HL-60 (cell line): ENCODE measurements around the gene MCOLN1.
A peak's percentile ranks its signal among the peaks of the same experiment; 100 is the strongest.

ENCODE experiments used
- DNase-seq, 2 experiments: peaks; one replicate each; pipeline ENCODE4 v3.0.0-alpha.2; 2010 to 2020; ENCODE audit warnings: low read depth in 1 of 2, low spot score in 1 of 2
- H3K27ac ChIP-seq: fragments of 250-450 bp; sonication (Bioruptor Pico); replicated peaks from 2 replicates; pipeline ENCODE4 v1.5.1; 2020; ENCODE audit warnings: mild to moderate bottlenecking, moderate library complexity
- H3K27me3 ChIP-seq: fragments of 250-450 bp; sonication (Bioruptor Pico); 2 replicates; pipeline ENCODE4 v1.5.1; 2021; ENCODE audit warnings: mild to moderate bottlenecking, moderate library complexity; ENCODE audit not compliant: insufficient read depth, poor library complexity, severe bottlenecking
- H3K4me3 ChIP-seq: replicated peaks from 2 replicates; pipeline ENCODE4 v1.5.1; 2011; ENCODE audit warnings: mild to moderate bottlenecking, control low read depth, low read length; ENCODE audit not compliant: insufficient read depth
- GABPA ChIP-seq: IDR thresholded peaks from 2 replicates; pipeline ENCODE4 v1.6.1; 2012; ENCODE audit warnings: low read depth
- POLR2AphosphoS5 ChIP-seq: IDR thresholded peaks from 2 replicates; pipeline ENCODE4 v1.6.1; 2012; ENCODE audit warnings: low read depth
- SPI1 ChIP-seq: IDR thresholded peaks from 2 replicates; pipeline ENCODE4 v1.6.1; 2012; ENCODE audit warnings: low read depth, mild to moderate bottlenecking, borderline replicate concordance
- TF ChIP-seq, protein P1 (sequence below): IDR thresholded peaks from one replicate; pipeline ENCODE4 v1.5.1; 2011; ENCODE audit warnings: low read length, control low read depth, inconsistent platforms; ENCODE audit not compliant: insufficient read depth
- TF ChIP-seq, protein P2 (sequence below): IDR thresholded peaks from 2 replicates; pipeline ENCODE4 v1.6.1; 2012; ENCODE audit warnings: low read depth; ENCODE audit not compliant: insufficient replicate concordance

MCOLN1 gene

DNA sequence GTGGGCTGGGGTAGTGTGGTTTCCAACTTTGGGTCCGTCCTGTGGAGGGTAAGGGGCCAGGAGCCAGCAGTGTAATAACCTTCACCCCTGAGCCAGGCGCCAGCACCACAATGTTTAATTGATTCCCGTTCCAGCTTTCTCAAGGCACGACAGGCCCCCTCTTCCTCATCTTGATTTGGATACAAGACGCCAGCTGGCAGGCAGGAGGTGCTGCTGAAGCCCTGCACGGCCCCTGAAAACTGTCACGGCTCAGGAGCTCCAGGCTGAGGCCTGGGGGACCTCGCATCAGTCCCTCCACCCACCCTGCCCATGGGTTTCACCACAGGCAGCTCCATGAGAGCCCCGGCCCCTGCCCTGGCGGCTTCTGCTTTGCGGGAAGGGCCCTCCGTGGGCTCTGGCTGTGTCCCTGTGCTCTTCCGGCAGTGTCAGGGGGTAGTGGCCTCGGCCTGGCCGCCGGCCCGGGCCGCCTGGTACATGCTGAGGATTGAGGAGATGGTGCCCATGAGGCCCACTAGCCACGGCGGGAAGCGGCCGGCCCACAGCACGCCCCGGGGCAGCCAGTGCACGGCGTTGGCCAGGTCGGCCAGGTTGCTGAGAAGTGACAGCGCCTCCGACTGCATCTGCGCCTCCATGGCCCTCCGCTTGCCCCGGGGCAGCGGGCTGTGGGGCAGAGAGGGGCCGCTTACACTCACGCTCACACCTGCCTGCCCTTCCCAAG, 45.5 kb upstream of the MCOLN1 start:
- Histone ChIP-seq H3K27ac (no peak overlapping the region), H3K27me3 (no peaks in the 10 kb centered on the region), H3K4me3 (no peak overlapping the region)
- DNase-seq, result no peak
- TF ChIP-seq, protein P1, sequence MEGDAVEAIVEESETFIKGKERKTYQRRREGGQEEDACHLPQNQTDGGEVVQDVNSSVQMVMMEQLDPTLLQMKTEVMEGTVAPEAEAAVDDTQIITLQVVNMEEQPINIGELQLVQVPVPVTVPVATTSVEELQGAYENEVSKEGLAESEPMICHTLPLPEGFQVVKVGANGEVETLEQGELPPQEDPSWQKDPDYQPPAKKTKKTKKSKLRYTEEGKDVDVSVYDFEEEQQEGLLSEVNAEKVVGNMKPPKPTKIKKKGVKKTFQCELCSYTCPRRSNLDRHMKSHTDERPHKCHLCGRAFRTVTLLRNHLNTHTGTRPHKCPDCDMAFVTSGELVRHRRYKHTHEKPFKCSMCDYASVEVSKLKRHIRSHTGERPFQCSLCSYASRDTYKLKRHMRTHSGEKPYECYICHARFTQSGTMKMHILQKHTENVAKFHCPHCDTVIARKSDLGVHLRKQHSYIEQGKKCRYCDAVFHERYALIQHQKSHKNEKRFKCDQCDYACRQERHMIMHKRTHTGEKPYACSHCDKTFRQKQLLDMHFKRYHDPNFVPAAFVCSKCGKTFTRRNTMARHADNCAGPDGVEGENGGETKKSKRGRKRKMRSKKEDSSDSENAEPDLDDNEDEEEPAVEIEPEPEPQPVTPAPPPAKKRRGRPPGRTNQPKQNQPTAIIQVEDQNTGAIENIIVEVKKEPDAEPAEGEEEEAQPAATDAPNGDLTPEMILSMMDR, result no peak
- no peak for TF ChIP-seq SPI1
- TF ChIP-seq, protein P2, sequence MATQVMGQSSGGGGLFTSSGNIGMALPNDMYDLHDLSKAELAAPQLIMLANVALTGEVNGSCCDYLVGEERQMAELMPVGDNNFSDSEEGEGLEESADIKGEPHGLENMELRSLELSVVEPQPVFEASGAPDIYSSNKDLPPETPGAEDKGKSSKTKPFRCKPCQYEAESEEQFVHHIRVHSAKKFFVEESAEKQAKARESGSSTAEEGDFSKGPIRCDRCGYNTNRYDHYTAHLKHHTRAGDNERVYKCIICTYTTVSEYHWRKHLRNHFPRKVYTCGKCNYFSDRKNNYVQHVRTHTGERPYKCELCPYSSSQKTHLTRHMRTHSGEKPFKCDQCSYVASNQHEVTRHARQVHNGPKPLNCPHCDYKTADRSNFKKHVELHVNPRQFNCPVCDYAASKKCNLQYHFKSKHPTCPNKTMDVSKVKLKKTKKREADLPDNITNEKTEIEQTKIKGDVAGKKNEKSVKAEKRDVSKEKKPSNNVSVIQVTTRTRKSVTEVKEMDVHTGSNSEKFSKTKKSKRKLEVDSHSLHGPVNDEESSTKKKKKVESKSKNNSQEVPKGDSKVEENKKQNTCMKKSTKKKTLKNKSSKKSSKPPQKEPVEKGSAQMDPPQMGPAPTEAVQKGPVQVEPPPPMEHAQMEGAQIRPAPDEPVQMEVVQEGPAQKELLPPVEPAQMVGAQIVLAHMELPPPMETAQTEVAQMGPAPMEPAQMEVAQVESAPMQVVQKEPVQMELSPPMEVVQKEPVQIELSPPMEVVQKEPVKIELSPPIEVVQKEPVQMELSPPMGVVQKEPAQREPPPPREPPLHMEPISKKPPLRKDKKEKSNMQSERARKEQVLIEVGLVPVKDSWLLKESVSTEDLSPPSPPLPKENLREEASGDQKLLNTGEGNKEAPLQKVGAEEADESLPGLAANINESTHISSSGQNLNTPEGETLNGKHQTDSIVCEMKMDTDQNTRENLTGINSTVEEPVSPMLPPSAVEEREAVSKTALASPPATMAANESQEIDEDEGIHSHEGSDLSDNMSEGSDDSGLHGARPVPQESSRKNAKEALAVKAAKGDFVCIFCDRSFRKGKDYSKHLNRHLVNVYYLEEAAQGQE, result no peak
- no peak for TF ChIP-seq GABPA
- no peak; the same call in 1 of the 2 replicates for TF ChIP-seq POLR2AphosphoS5

DNA sequence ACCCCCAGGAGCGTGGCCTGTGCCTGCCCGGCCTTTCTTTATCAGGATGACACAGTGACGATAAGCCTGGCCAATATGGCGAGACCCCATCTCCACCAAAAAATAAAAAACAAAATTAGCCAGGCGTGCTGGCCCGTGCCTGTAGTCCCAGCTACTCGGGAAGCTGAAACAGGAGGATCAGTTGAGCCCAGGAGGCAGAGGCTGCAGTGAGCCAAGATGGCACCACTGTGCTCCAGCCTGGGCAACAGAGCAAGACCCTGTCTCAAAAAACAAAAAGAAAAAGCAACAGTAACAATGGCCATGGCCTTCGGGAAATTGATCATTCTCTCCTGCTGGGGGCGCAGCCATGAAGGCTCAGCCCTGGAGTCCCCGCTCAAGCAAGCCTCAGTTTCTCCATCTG, 44.7 kb upstream of the MCOLN1 start:
- Histone ChIP-seq H3K27me3 (no peaks in the 10 kb centered on the region), H3K27ac (no peak overlapping the region), H3K4me3 (no peak overlapping the region)
- DNase-seq, result no peak
- 0 out of 2 replicates have a peak, but pooled peaks have one; percentile 8 for TF ChIP-seq POLR2AphosphoS5
- TF ChIP-seq GABPA, result no peak

DNA sequence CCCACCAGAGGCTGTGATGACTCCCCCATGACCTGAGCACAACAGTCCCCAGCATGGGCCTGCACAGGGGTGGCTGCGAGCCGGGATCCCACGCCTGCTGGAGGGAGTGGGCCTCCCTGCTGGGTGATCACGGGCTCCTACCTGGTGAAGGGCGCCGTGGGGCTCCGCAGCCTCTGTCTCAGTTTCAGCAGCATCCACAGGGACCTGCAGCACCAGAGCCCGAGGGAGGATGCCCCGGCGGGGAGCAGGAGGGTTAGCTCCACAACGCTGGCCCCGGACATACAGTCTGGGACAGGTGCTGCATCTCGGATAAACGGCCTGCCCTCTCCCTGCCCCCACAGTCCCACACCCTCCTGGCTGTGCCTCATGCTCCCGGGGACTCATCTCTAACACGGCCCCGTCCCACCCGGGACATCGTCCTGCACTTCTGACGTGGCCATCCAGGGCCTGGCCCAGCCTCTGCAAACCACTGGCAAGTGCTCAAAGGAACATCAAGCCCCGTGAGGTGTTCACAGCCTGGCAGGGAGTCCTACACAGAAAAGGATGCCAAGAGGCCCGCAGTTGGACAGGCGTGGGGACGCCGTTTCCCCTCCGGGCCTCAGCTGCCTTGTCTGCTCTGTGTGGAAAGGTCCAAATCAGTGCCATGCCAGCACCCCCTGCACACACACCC, 44.1 kb upstream of the MCOLN1 start:
- H3K27me3 ChIP-seq, result peaks cover 2% of the 10 kb centered on the region
- DNase-seq, result no peak
- no peak overlapping the region for H3K27ac ChIP-seq
- TF ChIP-seq, protein P1, result no peak
- TF ChIP-seq POLR2AphosphoS5, result 0 out of 2 replicates have a peak, but pooled peaks have one; percentile 13
- no peak overlapping the region for H3K4me3 ChIP-seq

DNA sequence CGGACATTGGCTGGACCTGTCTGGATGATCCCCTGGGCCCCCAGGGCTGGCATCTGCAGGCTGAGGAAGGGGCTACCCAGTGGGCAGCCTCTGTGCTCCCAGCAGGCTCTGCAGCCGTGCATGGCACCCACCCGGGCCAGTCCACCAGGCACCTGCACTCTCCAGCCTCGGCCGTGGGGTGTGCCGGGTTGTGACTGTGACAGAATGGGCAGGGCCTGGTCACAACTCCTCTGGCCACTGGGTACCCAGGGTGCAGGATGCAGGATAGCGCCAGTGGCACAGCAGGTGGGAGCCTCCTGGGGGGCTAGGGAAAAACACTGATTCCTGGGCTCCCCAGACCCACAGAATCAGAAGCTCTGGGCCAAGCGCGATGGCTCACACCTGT, 43.6 kb upstream of the MCOLN1 start:
- DNase-seq, result no peak
- H3K27me3 ChIP-seq, result peaks cover 6% of the 10 kb centered on the region
- TF ChIP-seq, protein P2, result no peak
- TF ChIP-seq, protein P1, result no peak
- TF ChIP-seq SPI1 (no peak), GABPA (no peak), POLR2AphosphoS5 (no peak)
- H3K27ac ChIP-seq, result no peak overlapping the region
- no peak overlapping the region for H3K4me3 ChIP-seq
